ENCODE data around the gene TMEM219. TPM values are rescaled to one million over a fixed set of nuclear protein-coding genes. Genes with fewer than 3 reads are reported as not detected.

The TMEM219 gene
- total and polyA plus RNA-seq, 9 of the 15 experiments (the other 6 are each of a cell fraction or from before 2014, with no cell fraction given) = 35.3 to 62.8 (median 55.5) TPM

GRCh38 chr16:29987371-29988085, 25.6 kb downstream of the TMEM219 start:
- H3K27me3 ChIP-seq (ENCODE audit: control insufficient read depth in 2 of 2, insufficient read depth in 2 of 2, low read length in 2 of 2) = no peaks in the 10 kb centered on the region
- no peak for DNase-seq (ENCODE audit: extremely low read depth in 1 of 4, low spot score in 3 of 4)
- no peaks in the 10 kb centered on the region for H3K9me1 ChIP-seq (ENCODE audit: control insufficient read depth, insufficient read depth, low read length)
- no peaks in the 10 kb centered on the region for H4K20me1 ChIP-seq (replicated peaks; ENCODE audit: control insufficient read depth, insufficient read depth, low read length)
- WGBS (ENCODE audit: insufficient coverage, low coverage, missing lambda C conversion rate) = 91% methylated on average over 22 of the region's 35 CpGs
- H2AFZ ChIP-seq (ENCODE audit: low read depth, low read length) = no peak overlapping the region
- CTCF ChIA-PET (ENCODE audit: low intra/inter-chr PET ratio) = no interaction called here
- no peak overlapping the region for H3K4me2 ChIP-seq (ENCODE audit: insufficient read depth, low read length)
- H3K36me3 ChIP-seq (ENCODE audit: control insufficient read depth, insufficient read depth, low read length) = peaks cover 99% of the 10 kb centered on the region; the same call in 2 of the 3 replicates
- no peaks in the 10 kb centered on the region for H3K9me3 ChIP-seq (replicated peaks; ENCODE audit: control insufficient read depth, insufficient read depth, low read depth, low read length)
- H3K4me1 ChIP-seq (replicated peaks in 1 of 2; ENCODE audit: control insufficient read depth in 2 of 2, insufficient read depth in 2 of 2, low read length in 2 of 2) = peaks cover 3 to 23% of the 10 kb centered on the region in 2 experiments; a peak in 3 of 5 replicates
- no peaks in the 10 kb centered on the region for H3K79me2 ChIP-seq (ENCODE audit: control insufficient read depth, insufficient read depth, low read length)
- H3K27ac ChIP-seq (ENCODE audit: extremely low read depth, low read depth, low read length) = no peak overlapping the region
- FAIRE-seq = no peak
- no peak for ATAC-seq
- peak overlapping the region in 1 of 2 experiments; percentile 31; a peak in 1 of 4 replicates for H3K9ac ChIP-seq (ENCODE audit: insufficient read depth in 1 of 2, low read depth in 2 of 2, low read length in 2 of 2)
- POLR2A ChIA-PET = interaction anchor here (0.5 to 2.1 kb wide), 2 partner anchors 13 to 28 kb away, joined by 4 to 14 read pairs; partner anchors contain the start of gene TAOK2
- intact Hi-C loops (cut with micrococcal nuclease) = no loop called here
- in situ Hi-C loops (cut with MboI) = no loop called here
- no peak overlapping the region for H3K4me3 ChIP-seq
- TF ChIP-seq ZNF431 (CRISPR knock-in tag; IDR thresholded peaks at IDR 0.05) = no peak
- TF ChIP-seq POLR2G (IDR thresholded peaks at IDR 0.05; ENCODE audit: low read depth, low read length) = peak; percentile 46; the same call in 1 of the 2 replicates
- no peak for TF ChIP-seq BRD4 (IDR thresholded peaks at IDR 0.05)
- TF ChIP-seq RBFOX2 (IDR thresholded peaks at IDR 0.05; ENCODE audit: low read depth, low read length) = peak; percentile 43; the same call in 1 of the 2 replicates
- BruUV-seq (replicated peaks) = no TSS peak
